Superior temporal gyrus (tissue), 1 donor: ENCODE measurements around the gene UMAD1.

Experiments used
- DNase-seq: peaks from one replicate; pipeline ENCODE4 v3.0.0-alpha.2; 2016; ENCODE audit errors: extremely low spot score

The UMAD1 gene

GRCh38 chr7:7883394-7883793 lies 242.8 kb downstream of the UMAD1 start:
- no peak for DNase-seq

GRCh38 chr7:7884855-7885254 lies 244.3 kb downstream of the UMAD1 start:
- no peak for DNase-seq

GRCh38 chr7:7889791-7890568 lies 249.4 kb downstream of the UMAD1 start:
- DNase-seq, result no peak

DNA sequence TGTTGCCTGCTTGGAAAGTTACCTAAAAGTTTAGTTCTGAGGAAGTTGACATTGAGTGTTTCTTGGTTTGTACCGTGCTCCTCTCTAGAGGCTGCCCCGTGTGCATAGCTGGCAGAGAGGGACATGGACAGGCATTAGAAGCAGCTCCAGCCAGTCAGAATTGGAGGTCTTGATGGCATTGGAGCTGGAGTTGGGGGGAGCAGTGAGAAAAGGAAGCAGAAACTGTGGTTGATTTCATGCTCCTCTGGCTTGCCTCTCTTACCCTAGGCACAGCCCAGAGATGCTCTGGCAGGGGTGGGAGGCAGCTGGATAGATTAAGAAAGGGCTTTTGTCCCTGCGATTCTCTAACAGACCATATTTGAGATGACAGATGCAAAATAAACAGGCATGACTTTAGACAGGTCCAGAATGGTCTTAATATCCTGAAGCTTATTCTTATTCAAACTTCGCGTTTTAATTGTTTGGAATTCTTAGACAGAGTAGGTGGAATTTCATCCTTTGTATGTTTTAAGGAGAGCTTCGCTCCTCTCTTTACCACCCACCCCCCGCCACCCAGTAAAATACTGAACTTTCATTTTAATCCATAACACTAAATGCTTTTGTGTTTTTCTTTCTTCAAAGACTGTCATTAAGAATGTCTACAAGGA lies 254.6 kb downstream of the UMAD1 start:
- DNase-seq, result peak; percentile 51

- no peak for DNase-seq
These were observed 255.2 kb downstream of the UMAD1 start for GRCh38 chr7:7895754-7896153.

DNA sequence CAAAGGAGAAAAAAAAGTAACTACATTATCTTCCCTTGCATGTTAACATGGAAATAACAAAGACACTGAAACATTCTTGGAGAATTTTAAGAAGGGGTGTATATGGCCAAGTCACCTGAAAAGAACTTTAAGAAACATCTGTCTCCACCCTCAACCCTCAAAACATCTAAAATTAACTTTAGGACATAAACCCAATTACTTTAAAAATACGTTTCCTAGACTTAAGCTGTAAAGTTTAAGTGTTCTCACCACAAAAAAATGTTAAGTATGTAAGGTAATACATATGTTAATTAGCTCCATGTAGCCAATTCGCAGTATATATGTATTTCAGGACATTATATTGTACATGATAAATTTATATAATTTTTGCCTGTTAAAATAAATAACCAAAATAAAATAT lies 257.0 kb downstream of the UMAD1 start:
- DNase-seq, result no peak

DNA sequence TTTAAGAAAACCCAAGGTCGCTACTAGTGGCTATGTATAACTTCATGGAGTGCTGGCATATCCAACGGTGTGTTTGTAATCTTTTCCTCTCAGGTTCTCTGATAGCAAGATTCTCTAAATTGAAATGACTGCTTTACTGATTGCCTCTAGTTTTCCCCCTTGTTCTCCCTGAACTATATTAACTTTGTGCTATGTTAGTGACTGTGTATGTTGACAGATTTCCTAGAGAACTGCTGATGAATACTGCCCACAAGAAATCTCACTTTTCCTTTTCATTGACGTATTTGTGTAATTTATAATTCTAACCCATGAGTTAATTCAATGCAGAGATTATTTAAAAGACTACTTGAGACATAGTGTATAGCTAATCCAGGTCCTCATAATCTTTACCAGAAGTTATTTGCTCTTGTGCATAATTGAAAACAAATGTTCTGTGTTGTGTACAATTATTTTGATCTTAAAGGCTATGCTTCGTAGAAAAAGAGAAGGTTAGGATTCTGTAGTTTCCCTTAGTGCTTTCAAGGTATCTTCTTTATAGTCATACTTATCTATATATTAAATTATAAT lies 257.5 kb downstream of the UMAD1 start:
- DNase-seq, result no peak

- no peak for DNase-seq
These were observed 262.3 kb downstream of the UMAD1 start for GRCh38 chr7:7902845-7903244.

GRCh38 chr7:7907306-7907705 lies 266.8 kb downstream of the UMAD1 start:
- DNase-seq, result no peak

GRCh38 chr7:7908622-7909145 lies 268.1 kb downstream of the UMAD1 start:
- no peak for DNase-seq

- no peak for DNase-seq
These were observed 268.8 kb downstream of the UMAD1 start for GRCh38 chr7:7909376-7909775.

DNA sequence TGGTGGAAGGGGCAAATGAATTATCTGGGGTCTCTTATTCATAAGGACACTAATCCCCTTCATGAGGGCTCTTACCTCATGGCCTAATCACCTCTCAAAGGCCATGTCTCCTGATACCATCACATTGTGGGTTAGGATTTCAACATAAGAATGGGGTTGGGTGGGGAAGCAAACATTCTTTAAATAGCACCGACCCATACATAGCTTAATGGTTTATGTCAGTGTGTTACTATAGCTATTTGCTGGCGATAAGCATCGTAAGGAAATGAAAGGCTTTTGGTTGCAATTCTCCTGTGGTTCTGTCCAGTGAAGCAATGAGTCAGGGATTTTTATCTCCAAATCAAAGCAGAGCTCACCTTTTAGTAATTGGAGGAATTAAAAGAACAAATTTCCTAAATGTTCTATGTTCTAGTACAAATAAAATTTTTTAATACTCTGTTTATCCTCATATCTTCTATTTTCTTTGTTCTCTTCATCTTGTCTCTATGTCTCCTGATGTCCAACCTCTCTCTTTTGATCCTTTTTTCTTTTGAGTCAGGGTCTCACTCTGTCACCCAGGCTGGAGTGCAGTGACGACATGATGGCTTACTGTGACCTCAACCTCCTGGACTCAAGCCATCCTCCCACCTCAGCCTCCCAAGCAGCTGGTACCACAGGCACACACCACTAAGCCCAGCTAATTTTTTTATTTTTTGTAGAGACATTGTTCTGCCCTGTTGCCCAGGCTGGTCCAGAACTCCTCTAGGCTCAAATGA lies 271.0 kb downstream of the UMAD1 start:
- no peak for DNase-seq

- DNase-seq, result no peak
These were observed 272.4 kb downstream of the UMAD1 start for GRCh38 chr7:7912937-7913336.

DNA sequence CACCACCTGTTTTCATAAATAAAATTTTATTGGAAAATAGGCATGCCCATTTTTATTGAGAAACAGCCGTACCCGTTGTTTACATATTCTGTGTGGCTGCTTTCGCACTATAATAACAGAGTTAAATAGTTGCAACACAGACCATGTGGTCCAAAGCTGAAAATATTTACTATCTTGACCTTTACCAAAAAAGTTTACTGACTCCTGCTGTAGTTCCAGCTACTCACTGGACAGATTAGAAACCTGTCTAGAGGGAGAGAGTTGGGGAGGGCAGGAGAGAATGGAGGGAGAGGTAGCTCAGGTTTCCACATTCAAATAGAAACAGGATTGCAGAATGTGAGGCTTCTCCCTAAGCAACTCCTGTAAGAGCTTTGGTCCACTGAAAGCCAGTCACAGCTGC lies 273.0 kb downstream of the UMAD1 start:
- DNase-seq, result no peak

- DNase-seq, result no peak
These were observed 274.0 kb downstream of the UMAD1 start for GRCh38 chr7:7914547-7914946.

DNA sequence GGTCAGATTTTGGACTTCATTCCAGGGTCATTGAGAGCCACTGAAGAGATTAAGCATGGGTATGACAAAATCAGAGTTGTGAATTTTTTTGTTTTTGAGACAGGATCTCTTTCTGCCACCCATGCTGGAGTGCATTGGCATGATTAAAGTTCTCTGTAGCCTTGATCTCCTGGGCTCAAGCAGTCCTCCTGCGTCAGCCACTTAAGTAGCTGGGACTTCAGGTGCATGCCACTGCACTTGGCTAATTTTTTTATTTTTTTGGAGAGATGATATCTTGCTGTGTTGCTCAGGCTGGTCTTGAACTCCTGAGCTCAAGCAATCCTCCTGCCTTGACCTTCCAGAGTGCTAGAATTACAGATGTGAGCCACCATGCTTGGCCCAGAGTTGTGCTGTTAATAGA lies 275.5 kb downstream of the UMAD1 start:
- no peak for DNase-seq

- DNase-seq, result no peak
These were observed 277.0 kb downstream of the UMAD1 start for GRCh38 chr7:7917593-7917992.

DNA sequence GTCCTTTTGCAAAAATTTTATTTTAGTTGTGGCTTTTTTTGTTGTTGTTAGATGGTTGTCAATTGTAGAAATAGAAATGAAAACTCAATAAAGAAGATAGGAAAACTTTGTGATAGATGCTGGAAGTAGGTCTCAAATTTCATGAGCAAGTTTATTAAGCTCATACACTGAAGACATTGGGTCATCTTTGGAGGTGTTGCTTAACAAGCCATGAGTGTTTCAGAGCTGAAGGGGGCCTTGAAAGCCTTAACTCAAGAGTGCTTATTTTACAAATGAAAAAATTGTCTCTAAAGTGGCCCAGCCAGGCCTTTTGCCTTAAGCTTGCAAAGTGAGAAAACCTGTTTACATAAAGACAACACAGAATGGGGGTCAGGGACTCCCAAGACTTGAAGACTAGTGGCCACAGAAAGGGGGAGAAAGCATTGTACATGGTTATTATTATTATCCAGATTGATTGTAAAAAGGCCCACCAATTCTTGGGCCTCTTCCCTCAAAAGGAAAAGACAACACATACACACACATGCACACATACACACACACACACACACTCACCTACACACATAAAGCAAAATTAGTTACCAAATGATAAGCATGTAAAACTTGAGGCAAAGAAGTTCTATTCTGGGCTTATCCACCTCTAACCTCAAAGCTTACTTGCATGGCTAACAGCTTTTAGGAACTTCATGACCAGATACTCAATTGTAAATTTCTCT lies 278.3 kb downstream of the UMAD1 start:
- no peak for DNase-seq

DNA sequence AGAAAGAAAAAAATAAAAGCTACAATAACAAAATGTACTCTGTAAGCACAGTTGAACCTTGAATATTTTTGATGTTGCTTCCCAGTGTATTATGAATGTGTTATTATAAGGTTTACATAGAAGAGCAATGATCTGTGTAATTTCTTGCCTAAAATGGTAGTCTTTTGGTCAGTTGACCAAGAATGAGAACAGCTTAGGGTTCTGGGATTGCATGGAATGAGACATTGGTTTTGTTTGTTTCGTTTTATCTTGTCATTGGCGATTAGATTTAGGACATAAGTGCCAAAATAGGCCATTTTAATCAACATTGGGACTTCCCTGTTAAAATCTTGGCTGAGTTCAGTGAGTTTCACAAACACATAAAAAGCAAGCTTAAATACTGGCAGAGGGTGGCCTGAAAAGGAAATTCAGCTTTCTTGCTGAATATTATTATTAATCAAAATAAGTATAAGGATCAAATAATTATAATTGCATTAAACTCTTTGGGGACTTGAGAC lies 278.9 kb downstream of the UMAD1 start:
- DNase-seq, result no peak

- no peak for DNase-seq
These were observed 279.5 kb downstream of the UMAD1 start for GRCh38 chr7:7920056-7920455.

GRCh38 chr7:7920481-7920880 lies 279.9 kb downstream of the UMAD1 start:
- DNase-seq, result no peak
